HEK293 (cell line): Measurements from ENCODE around the gene SPDYE6.
"Not testable (repeated sequence)": the region's sequence is repeated elsewhere in the genome, so short reads cannot be mapped to it uniquely, and the experiment has no call there.

ENCODE experiments used
- CTCF ChIA-PET: fragments of 350-600 bp; formaldehyde crosslinking; extraction: SDS; loops from one replicate; lab custom pipeline; 2021; ENCODE audit warnings: antibody characterized with exemption; lab: Yijun Ruan, JAX
- POLR2A ChIA-PET: fragments of 300-600 bp; formaldehyde crosslinking; extraction: SDS; loops from one replicate; lab custom pipeline; 2020; ENCODE audit warnings: antibody characterized with exemption, inconsistent platforms; lab: Yijun Ruan, JAX
- H3K27ac ChIP-seq: fragments of 200-500 bp; sonication (Bioruptor generic); 2 replicates; pipeline ENCODE4 v1.5.1; 2014; ENCODE audit warnings: low read depth, low read length, control low read depth, inconsistent platforms; ENCODE audit errors: extremely low read depth
- H3K36me3 ChIP-seq, 2 experiments: fragments of 200-500 bp in 1 of 2; sonication (Bioruptor generic) in 1 of 2; 1 replicate in 1 of 2; 2 replicates in 1 of 2; pipeline ENCODE4 v1.5.1; 2014 to 2017; ENCODE audit warnings: inconsistent platforms in 2 of 2, low read length in 2 of 2; ENCODE audit not compliant: control insufficient read depth in 2 of 2, insufficient read depth in 1 of 2
- H3K4me1 ChIP-seq: fragments of 200-500 bp; sonication (Bioruptor generic); 2 replicates; pipeline ENCODE4 v1.5.1; 2014; ENCODE audit warnings: mild to moderate bottlenecking, low read length, inconsistent platforms; ENCODE audit not compliant: control insufficient read depth, insufficient read depth
- H3K4me3 ChIP-seq: 2 replicates; pipeline ENCODE4 v1.5.1; 2011; ENCODE audit warnings: low read depth, mild to moderate bottlenecking, control low read depth, low read length, moderate library complexity
- H3K9me3 ChIP-seq: fragments of 200-500 bp; sonication (Bioruptor generic); 2 replicates; pipeline ENCODE4 v1.5.1; 2014; ENCODE audit warnings: low read depth, low read length, inconsistent platforms; ENCODE audit not compliant: control insufficient read depth, insufficient read depth
- PRDM2 ChIP-seq: fragments of 450-650 bp; formaldehyde crosslinking; IDR thresholded peaks from 2 replicates; pipeline ENCODE4 v1.5.1; 2016; ENCODE audit warnings: missing biosample characterization, missing genetic modification characterization, borderline replicate concordance
- ZBTB6 ChIP-seq: fragments of 450-650 bp; formaldehyde crosslinking; IDR thresholded peaks from 2 replicates; pipeline ENCODE4 v1.5.1; 2017; ENCODE audit warnings: missing biosample characterization, missing genetic modification characterization
- ZNF23 ChIP-seq: fragments of 450-650 bp; formaldehyde crosslinking; IDR thresholded peaks from 2 replicates; pipeline ENCODE4 v1.5.1; 2016; ENCODE audit warnings: missing biosample characterization, missing genetic modification characterization, borderline replicate concordance
- ZNF324 ChIP-seq: fragments of 450-650 bp; formaldehyde crosslinking; IDR thresholded peaks from 2 replicates; pipeline ENCODE4 v1.5.1; 2016; ENCODE audit warnings: missing biosample characterization, missing genetic modification characterization
- ZNF501 ChIP-seq: fragments of 450-650 bp; formaldehyde crosslinking; IDR thresholded peaks from 2 replicates; pipeline ENCODE4 v1.5.1; 2016; ENCODE audit warnings: missing biosample characterization, missing genetic modification characterization
- ZNF843 ChIP-seq: fragments of 450-650 bp; formaldehyde crosslinking; IDR thresholded peaks from 2 replicates; pipeline ENCODE4 v1.5.1; 2016; ENCODE audit warnings: missing biosample characterization, missing genetic modification characterization
- TF ChIP-seq, protein P1 (sequence below): fragments of 450-650 bp; formaldehyde crosslinking; IDR thresholded peaks from 2 replicates; pipeline ENCODE4 v1.5.0; 2017; ENCODE audit warnings: missing biosample characterization, missing genetic modification characterization, borderline replicate concordance

SPDYE6 gene

DNA sequence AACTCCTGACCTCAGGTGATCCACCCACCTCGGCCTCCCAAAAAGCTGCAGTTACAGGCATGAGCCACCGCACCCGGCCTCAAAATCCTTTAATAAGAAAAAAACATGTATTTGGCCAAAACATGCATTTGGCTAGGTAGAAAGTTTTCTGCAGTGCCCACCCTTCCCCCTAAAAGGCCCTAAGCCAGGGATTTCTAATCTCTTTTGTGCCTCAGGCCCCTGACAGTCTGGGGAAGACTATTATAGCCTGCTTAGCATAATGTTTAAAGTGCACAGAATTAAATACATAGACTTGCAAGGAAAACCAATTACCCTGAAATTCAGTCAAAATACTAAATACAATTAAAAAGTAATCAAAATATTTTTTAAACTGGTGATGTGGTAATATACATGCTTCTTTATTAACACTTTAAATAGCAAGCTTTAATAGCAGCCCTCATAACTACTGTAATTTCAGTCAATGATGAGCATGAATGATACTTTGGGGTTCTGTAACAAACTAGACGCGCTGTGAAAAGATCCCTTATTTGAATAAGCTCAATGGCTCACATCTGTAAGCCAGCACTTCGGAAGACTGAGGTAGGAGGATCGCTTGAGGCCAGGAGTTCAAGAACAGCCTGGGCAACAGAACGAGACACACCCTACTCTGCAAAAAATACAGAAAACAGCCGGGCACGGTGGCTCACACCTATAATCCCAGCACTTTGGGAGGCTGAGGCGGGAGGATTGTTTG is 29.9 kb downstream of the SPDYE6 start (continued):
- no peak for TF ChIP-seq ZBTB6 (tag by site-specific recombination)
- TF ChIP-seq, all 188 proteins: peak for 0

GRCh38 chr7:102325106-102325505 is 31.1 kb downstream of the SPDYE6 start:
- H3K27ac ChIP-seq, H3K9me3 ChIP-seq, CTCF ChIA-PET, H3K36me3 ChIP-seq, H3K4me3 ChIP-seq, POLR2A ChIA-PET, H3K4me1 ChIP-seq: not testable (repeated sequence)

- no peaks in the 10 kb centered on the region for H3K4me1 ChIP-seq
Observed at GRCh38 chr7:102323914-102324195, 32.4 kb downstream of the SPDYE6 start.

More at GRCh38 chr7:102323914-102324195, 32.4 kb downstream of the SPDYE6 start:
- ChIA-PET POLR2A (no interaction called here), CTCF (no interaction called here)
- H3K9me3 ChIP-seq, result no peaks in the 10 kb centered on the region
- no peak overlapping the region for H3K4me3 ChIP-seq
- no peak overlapping the region for H3K27ac ChIP-seq
- no peaks in the 10 kb centered on the region for H3K36me3 ChIP-seq
- no peak for TF ChIP-seq PRDM2 (tag by site-specific recombination)
- no peak for TF ChIP-seq ZNF23 (tag by site-specific recombination)
- TF ChIP-seq, protein P1, sequence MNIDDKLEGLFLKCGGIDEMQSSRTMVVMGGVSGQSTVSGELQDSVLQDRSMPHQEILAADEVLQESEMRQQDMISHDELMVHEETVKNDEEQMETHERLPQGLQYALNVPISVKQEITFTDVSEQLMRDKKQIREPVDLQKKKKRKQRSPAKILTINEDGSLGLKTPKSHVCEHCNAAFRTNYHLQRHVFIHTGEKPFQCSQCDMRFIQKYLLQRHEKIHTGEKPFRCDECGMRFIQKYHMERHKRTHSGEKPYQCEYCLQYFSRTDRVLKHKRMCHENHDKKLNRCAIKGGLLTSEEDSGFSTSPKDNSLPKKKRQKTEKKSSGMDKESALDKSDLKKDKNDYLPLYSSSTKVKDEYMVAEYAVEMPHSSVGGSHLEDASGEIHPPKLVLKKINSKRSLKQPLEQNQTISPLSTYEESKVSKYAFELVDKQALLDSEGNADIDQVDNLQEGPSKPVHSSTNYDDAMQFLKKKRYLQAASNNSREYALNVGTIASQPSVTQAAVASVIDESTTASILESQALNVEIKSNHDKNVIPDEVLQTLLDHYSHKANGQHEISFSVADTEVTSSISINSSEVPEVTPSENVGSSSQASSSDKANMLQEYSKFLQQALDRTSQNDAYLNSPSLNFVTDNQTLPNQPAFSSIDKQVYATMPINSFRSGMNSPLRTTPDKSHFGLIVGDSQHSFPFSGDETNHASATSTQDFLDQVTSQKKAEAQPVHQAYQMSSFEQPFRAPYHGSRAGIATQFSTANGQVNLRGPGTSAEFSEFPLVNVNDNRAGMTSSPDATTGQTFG, result no peak
- TF ChIP-seq ZNF324 (tag by site-specific recombination), result no peak
- TF ChIP-seq ZNF501 (tag by site-specific recombination), result no peak
- TF ChIP-seq ZNF843, result no peak
